ENCODE data around the gene NAXD. TPM values are rescaled to one million over a fixed set of nuclear protein-coding genes. Genes with fewer than 3 reads are reported as not detected.

Gene NAXD
- total RNA-seq, 1 experiment from 2014 or later: 32.1 TPM

- H3K4me1 ChIP-seq (ENCODE audit: control insufficient read depth in 1 of 2, insufficient read depth in 2 of 2, low read length in 2 of 2): no peaks in the 10 kb centered on the region
- intact Hi-C loops (cut with micrococcal nuclease): no loop called here
- H3K27ac ChIP-seq (ENCODE audit: low read depth, low read length): no peak overlapping the region
- no peak overlapping the region for H2AFZ ChIP-seq (ENCODE audit: low read depth, low read length, poor library complexity, severe bottlenecking)
- ChIA-PET CTCF (no interaction called here), RAD21 (ENCODE audit: low non-redundant PET in 1 of 2, low total read pairs in 2 of 2, uncharacterized antibody in 2 of 2, unreplicated experiment in 2 of 2) (no interaction called here), POLR2A (interaction anchor here (1.1 kb wide), 1 partner anchor 11 kb away, joined by 3 read pairs; the partner anchor contains the start of gene NAXD)
- peaks cover 15 to 17% of the 10 kb centered on the region in 2 experiments; a peak in 3 of 4 replicates for H3K36me3 ChIP-seq (ENCODE audit: control insufficient read depth in 1 of 2, insufficient read depth in 2 of 2, low read length in 2 of 2)
- no TSS peak for BruUV-seq (replicated peaks)
- H3K9me2 ChIP-seq (ENCODE audit: insufficient read depth): no peaks in the 10 kb centered on the region
- H3K27me3 ChIP-seq (ENCODE audit: insufficient read depth, low read length): no peaks in the 10 kb centered on the region
- no peak overlapping the region for H3K4me2 ChIP-seq (ENCODE audit: low read length)
- TF ChIP-seq POLR2A (IDR thresholded peaks at IDR 0.05; ENCODE audit: borderline replicate concordance, extremely low read depth, insufficient read depth, insufficient read length): no peak
- TF ChIP-seq CBX3 (IDR thresholded peaks at IDR 0.05; ENCODE audit: low read depth): no peak
- no peak for TF ChIP-seq SRF (IDR thresholded peaks at IDR 0.05; ENCODE audit: low read depth)
- TF ChIP-seq ZNF274 (IDR thresholded peaks at IDR 0.05; ENCODE audit: low read depth, low read length): no peak
- no peak for DNase-seq (ENCODE audit: low read depth, low spot score)
- peaks cover 11% of the 10 kb centered on the region; the same call in 1 of the 2 replicates for H4K20me1 ChIP-seq (ENCODE audit: insufficient read depth)
- no peaks in the 10 kb centered on the region for H3K9me3 ChIP-seq (ENCODE audit: control insufficient read depth in 1 of 2, insufficient read depth in 1 of 2, low read depth in 1 of 2, low read length in 2 of 2)
- H3K9ac ChIP-seq (ENCODE audit: low read length): no peak overlapping the region
- H3K79me2 ChIP-seq (ENCODE audit: insufficient read depth, low read length): peaks cover 100% of the 10 kb centered on the region
- H3K4me3 ChIP-seq (replicated peaks in 1 of 2; ENCODE audit: low read depth in 1 of 2, low read length in 2 of 2): no peak overlapping the region
- no peak for ATAC-seq
Observed at GRCh38 chr13:110625771-110626321, 10.5 kb downstream of the NAXD start.

DNA sequence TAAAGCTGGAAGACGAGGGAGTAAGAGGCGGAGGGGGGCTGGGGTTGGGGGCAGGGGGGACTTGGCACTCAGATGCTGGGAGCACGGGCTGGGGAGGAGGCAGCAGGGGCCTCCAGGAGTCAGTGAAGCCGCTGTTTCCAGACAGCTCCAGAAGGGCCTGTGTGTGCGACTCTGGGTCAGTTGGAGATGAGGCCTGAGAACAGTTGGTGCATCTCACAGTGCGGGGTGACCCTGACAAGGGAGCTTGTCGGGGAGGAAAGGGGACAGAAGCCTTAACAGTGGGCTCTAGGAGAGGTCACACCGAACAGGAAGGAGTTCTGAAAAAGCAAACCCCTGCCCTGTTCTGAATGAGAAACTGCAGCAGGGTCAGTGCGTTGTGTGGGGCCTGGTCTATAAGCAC is 11.2 kb downstream of the NAXD start:
- Histone ChIP-seq H3K27me3 (ENCODE audit: insufficient read depth, low read length) (no peaks in the 10 kb centered on the region), H2AFZ (ENCODE audit: low read depth, low read length, poor library complexity, severe bottlenecking) (no peak overlapping the region), H3K4me3 (replicated peaks in 1 of 2; ENCODE audit: low read depth in 1 of 2, low read length in 2 of 2) (no peak overlapping the region), H3K36me3 (ENCODE audit: control insufficient read depth in 1 of 2, insufficient read depth in 2 of 2, low read length in 2 of 2) (peaks cover 15 to 17% of the 10 kb centered on the region in 2 experiments; a peak in 3 of 4 replicates), H3K9me2 (ENCODE audit: insufficient read depth) (no peaks in the 10 kb centered on the region), H3K4me2 (ENCODE audit: low read length) (no peak overlapping the region), H3K4me1 (ENCODE audit: control insufficient read depth in 1 of 2, insufficient read depth in 2 of 2, low read length in 2 of 2) (no peaks in the 10 kb centered on the region), H3K79me2 (ENCODE audit: insufficient read depth, low read length) (peaks cover 100% of the 10 kb centered on the region), H3K9ac (ENCODE audit: low read length) (no peak overlapping the region), H4K20me1 (ENCODE audit: insufficient read depth) (0 out of 2 replicates have a peak, but pooled peaks cover 7% of the 10 kb centered on the region), H3K27ac (ENCODE audit: low read depth, low read length) (no peak overlapping the region), H3K9me3 (ENCODE audit: control insufficient read depth in 1 of 2, insufficient read depth in 1 of 2, low read depth in 1 of 2, low read length in 2 of 2) (no peaks in the 10 kb centered on the region)
- POLR2A ChIA-PET: no interaction called here
- ATAC-seq: no peak
- RAD21 ChIA-PET (ENCODE audit: low non-redundant PET in 1 of 2, low total read pairs in 2 of 2, uncharacterized antibody in 2 of 2, unreplicated experiment in 2 of 2): no interaction called here
- TF ChIP-seq EGR1 (IDR thresholded peaks at IDR 0.05; ENCODE audit: low read depth) (no peak), ZFX (IDR thresholded peaks at IDR 0.05) (no peak)
- TF ChIP-seq, protein P1, sequence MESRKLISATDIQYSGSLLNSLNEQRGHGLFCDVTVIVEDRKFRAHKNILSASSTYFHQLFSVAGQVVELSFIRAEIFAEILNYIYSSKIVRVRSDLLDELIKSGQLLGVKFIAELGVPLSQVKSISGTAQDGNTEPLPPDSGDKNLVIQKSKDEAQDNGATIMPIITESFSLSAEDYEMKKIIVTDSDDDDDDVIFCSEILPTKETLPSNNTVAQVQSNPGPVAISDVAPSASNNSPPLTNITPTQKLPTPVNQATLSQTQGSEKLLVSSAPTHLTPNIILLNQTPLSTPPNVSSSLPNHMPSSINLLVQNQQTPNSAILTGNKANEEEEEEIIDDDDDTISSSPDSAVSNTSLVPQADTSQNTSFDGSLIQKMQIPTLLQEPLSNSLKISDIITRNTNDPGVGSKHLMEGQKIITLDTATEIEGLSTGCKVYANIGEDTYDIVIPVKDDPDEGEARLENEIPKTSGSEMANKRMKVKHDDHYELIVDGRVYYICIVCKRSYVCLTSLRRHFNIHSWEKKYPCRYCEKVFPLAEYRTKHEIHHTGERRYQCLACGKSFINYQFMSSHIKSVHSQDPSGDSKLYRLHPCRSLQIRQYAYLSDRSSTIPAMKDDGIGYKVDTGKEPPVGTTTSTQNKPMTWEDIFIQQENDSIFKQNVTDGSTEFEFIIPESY (IDR thresholded peaks at IDR 0.05; ENCODE audit: extremely low read depth, insufficient replicate concordance, low read length): no peak
- DNase-seq (ENCODE audit: low read depth, low spot score): no peak
- BruUV-seq (replicated peaks): no TSS peak
- CTCF ChIA-PET: no interaction called here
- intact Hi-C loops (cut with micrococcal nuclease): no loop called here

Measured in HCT116 (cell line).